Mucosa of stomach (tissue), 1 donor: ENCODE results near the gene KRTAP4-9.
"Not testable (repeated sequence)": the region's sequence is repeated elsewhere in the genome, so short reads cannot be mapped to it uniquely, and the experiment has no call there.

Experiments
- H3K27me3 ChIP-seq: one replicate; pipeline ENCODE4 v1.7.0; 2013; ENCODE audit warnings: mild to moderate bottlenecking, low read length; ENCODE audit not compliant: control insufficient read depth, insufficient read depth
- H3K36me3 ChIP-seq: one replicate; pipeline ENCODE4 v1.7.0; 2013; ENCODE audit warnings: low read length; ENCODE audit not compliant: control insufficient read depth, insufficient read depth
- H3K4me1 ChIP-seq: one replicate; pipeline ENCODE4 v1.7.0; 2013; ENCODE audit warnings: mild to moderate bottlenecking, low read length; ENCODE audit not compliant: control insufficient read depth, insufficient read depth
- H3K4me3 ChIP-seq: one replicate; pipeline ENCODE4 v1.7.0; 2013; ENCODE audit warnings: low read length
- H3K9ac ChIP-seq: one replicate; pipeline ENCODE4 v1.7.0; 2013; ENCODE audit warnings: mild to moderate bottlenecking, low read length, moderate library complexity
- H3K9me3 ChIP-seq: one replicate; pipeline ENCODE4 v1.7.0; 2013; ENCODE audit warnings: mild to moderate bottlenecking, low read length, moderate library complexity; ENCODE audit not compliant: control insufficient read depth
- donor health status: Pancreatic carcinoma.

The KRTAP4-9 gene

GRCh38 chr17:41141361-41141760 lies 36.2 kb downstream of the KRTAP4-9 start:
- Histone ChIP-seq H3K4me3 (no peak overlapping the region), H3K4me1 (no peaks in the 10 kb centered on the region), H3K9ac (no peak overlapping the region), H3K27me3 (no peaks in the 10 kb centered on the region), H3K36me3 (no peaks in the 10 kb centered on the region), H3K9me3 (no peaks in the 10 kb centered on the region)

GRCh38 chr17:41144846-41145245 lies 39.7 kb downstream of the KRTAP4-9 start:
- H3K9ac ChIP-seq, result no peak overlapping the region
- no peaks in the 10 kb centered on the region for H3K9me3 ChIP-seq
- no peaks in the 10 kb centered on the region for H3K36me3 ChIP-seq
- no peak overlapping the region for H3K4me3 ChIP-seq
- H3K27me3 ChIP-seq, result no peaks in the 10 kb centered on the region
- no peaks in the 10 kb centered on the region for H3K4me1 ChIP-seq

GRCh38 chr17:41145261-41145660 lies 40.1 kb downstream of the KRTAP4-9 start:
- no peaks in the 10 kb centered on the region for H3K9me3 ChIP-seq
- no peaks in the 10 kb centered on the region for H3K36me3 ChIP-seq
- H3K4me3 ChIP-seq, result no peak overlapping the region
- H3K9ac ChIP-seq, result no peak overlapping the region
- H3K4me1 ChIP-seq, result no peaks in the 10 kb centered on the region
- no peaks in the 10 kb centered on the region for H3K27me3 ChIP-seq

- H3K9ac ChIP-seq, result no peak overlapping the region
- no peaks in the 10 kb centered on the region for H3K4me1 ChIP-seq
- no peaks in the 10 kb centered on the region for H3K9me3 ChIP-seq
- no peaks in the 10 kb centered on the region for H3K36me3 ChIP-seq
- no peak overlapping the region for H3K4me3 ChIP-seq
- no peaks in the 10 kb centered on the region for H3K27me3 ChIP-seq
These were observed 42.5 kb downstream of the KRTAP4-9 start for GRCh38 chr17:41147531-41148204.

- H3K4me3 ChIP-seq, H3K27me3 ChIP-seq, H3K9ac ChIP-seq, H3K4me1 ChIP-seq, H3K9me3 ChIP-seq, H3K36me3 ChIP-seq: not testable (repeated sequence)
These were observed 43.9 kb downstream of the KRTAP4-9 start for GRCh38 chr17:41148971-41149651.

GRCh38 chr17:41149652-41149985 lies 44.4 kb downstream of the KRTAP4-9 start, which contains the start of gene KRTAP4-5:
KRTAP4-5 (minus strand) TSS chr17:41149825; CDS start chr17:41149767, 58 bp downstream.
- Histone ChIP-seq H3K9me3 (no peaks in the 10 kb centered on the region), H3K9ac (no peak within 1 kb of the TSS), H3K4me3 (no peak within 1 kb of the TSS), H3K36me3 (no peaks in the 10 kb centered on the region), H3K27me3 (no peaks in the 10 kb centered on the region), H3K4me1 (no peaks in the 10 kb centered on the region)

GRCh38 chr17:41150026-41150425 lies 44.8 kb downstream of the KRTAP4-9 start:
- Histone ChIP-seq H3K4me3 (no peak overlapping the region), H3K9me3 (no peaks in the 10 kb centered on the region), H3K4me1 (no peaks in the 10 kb centered on the region), H3K27me3 (no peaks in the 10 kb centered on the region), H3K36me3 (no peaks in the 10 kb centered on the region), H3K9ac (no peak overlapping the region)

GRCh38 chr17:41151525-41151924 lies 46.3 kb downstream of the KRTAP4-9 start:
- no peaks in the 10 kb centered on the region for H3K36me3 ChIP-seq
- no peaks in the 10 kb centered on the region for H3K4me1 ChIP-seq
- no peak overlapping the region for H3K4me3 ChIP-seq
- no peaks in the 10 kb centered on the region for H3K9me3 ChIP-seq
- H3K9ac ChIP-seq, result no peak overlapping the region
- no peaks in the 10 kb centered on the region for H3K27me3 ChIP-seq

GRCh38 chr17:41153856-41154255 lies 48.7 kb downstream of the KRTAP4-9 start:
- Histone ChIP-seq H3K4me3 (no peak overlapping the region), H3K4me1 (no peaks in the 10 kb centered on the region), H3K27me3 (no peaks in the 10 kb centered on the region), H3K9ac (no peak overlapping the region), H3K9me3 (no peaks in the 10 kb centered on the region), H3K36me3 (no peaks in the 10 kb centered on the region)
